ENCODE measurements around the gene ERBB4. TPM values are rescaled to one million over a fixed set of nuclear protein-coding genes. Genes with fewer than 3 reads are reported as not detected.

ERBB4 gene
- total and polyA plus RNA-seq, 9 donors = 0.08 to 22.3 (median 1.2) TPM

GRCh38 chr2:211812587-211812986 lies 726.0 kb downstream of the ERBB4 start:
- DNase-seq = no peak
- TF ChIP-seq EP300 (IDR thresholded peaks at IDR 0.05) = no peak
- TF ChIP-seq, protein P1, sequence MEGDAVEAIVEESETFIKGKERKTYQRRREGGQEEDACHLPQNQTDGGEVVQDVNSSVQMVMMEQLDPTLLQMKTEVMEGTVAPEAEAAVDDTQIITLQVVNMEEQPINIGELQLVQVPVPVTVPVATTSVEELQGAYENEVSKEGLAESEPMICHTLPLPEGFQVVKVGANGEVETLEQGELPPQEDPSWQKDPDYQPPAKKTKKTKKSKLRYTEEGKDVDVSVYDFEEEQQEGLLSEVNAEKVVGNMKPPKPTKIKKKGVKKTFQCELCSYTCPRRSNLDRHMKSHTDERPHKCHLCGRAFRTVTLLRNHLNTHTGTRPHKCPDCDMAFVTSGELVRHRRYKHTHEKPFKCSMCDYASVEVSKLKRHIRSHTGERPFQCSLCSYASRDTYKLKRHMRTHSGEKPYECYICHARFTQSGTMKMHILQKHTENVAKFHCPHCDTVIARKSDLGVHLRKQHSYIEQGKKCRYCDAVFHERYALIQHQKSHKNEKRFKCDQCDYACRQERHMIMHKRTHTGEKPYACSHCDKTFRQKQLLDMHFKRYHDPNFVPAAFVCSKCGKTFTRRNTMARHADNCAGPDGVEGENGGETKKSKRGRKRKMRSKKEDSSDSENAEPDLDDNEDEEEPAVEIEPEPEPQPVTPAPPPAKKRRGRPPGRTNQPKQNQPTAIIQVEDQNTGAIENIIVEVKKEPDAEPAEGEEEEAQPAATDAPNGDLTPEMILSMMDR (IDR thresholded peaks at IDR 0.05) = no peak
- TF ChIP-seq POLR2A (IDR thresholded peaks at IDR 0.05) = no peak
- H3K36me3 ChIP-seq = no peaks in the 10 kb centered on the region
- no peaks in the 10 kb centered on the region for H3K4me1 ChIP-seq (ENCODE audit: insufficient read depth)
- H3K4me3 ChIP-seq = no peak overlapping the region
- 53 to 75% (median 69%) methylated on average over 4 of the region's 4 CpGs for WGBS, 3 donors
- intact Hi-C loops (cut with DNase I) = no loop called here
- no peak overlapping the region for H3K27ac ChIP-seq
- H3K27me3 ChIP-seq = no peaks in the 10 kb centered on the region
- H3K9me3 ChIP-seq = no peaks in the 10 kb centered on the region

- WGBS, 3 donors = 33 to 54% (median 37%) methylated on average over 4 of the region's 4 CpGs
- H3K36me3 ChIP-seq = no peaks in the 10 kb centered on the region
- DNase-seq = no peak
- no peak overlapping the region for H3K4me3 ChIP-seq
- H3K27ac ChIP-seq = no peak overlapping the region
- H3K4me1 ChIP-seq (ENCODE audit: insufficient read depth) = no peaks in the 10 kb centered on the region
- intact Hi-C loops (cut with DNase I) = no loop called here
- H3K27me3 ChIP-seq = no peaks in the 10 kb centered on the region
- no peaks in the 10 kb centered on the region for H3K9me3 ChIP-seq
- no peak for TF ChIP-seq EP300 (IDR thresholded peaks at IDR 0.05)
- TF ChIP-seq POLR2A (IDR thresholded peaks at IDR 0.05) = no peak
- TF ChIP-seq, protein P1 (IDR thresholded peaks at IDR 0.05) = no peak
These were observed 735.9 kb downstream of the ERBB4 start for GRCh38 chr2:211802666-211803065.

- no peaks in the 10 kb centered on the region for H3K27me3 ChIP-seq
- no peak overlapping the region for H3K27ac ChIP-seq
- WGBS, 3 donors = 69 to 87% (median 73%) methylated on average over 1 of the region's 1 CpG
- H3K4me1 ChIP-seq (ENCODE audit: insufficient read depth) = no peaks in the 10 kb centered on the region
- intact Hi-C loops (cut with DNase I) = no loop called here
- DNase-seq = no peak
- no peaks in the 10 kb centered on the region for H3K36me3 ChIP-seq
- H3K9me3 ChIP-seq = no peaks in the 10 kb centered on the region
- TF ChIP-seq, protein P1 (IDR thresholded peaks at IDR 0.05) = no peak
- TF ChIP-seq EP300 (IDR thresholded peaks at IDR 0.05) (no peak), POLR2A (IDR thresholded peaks at IDR 0.05) (no peak)
- no peak overlapping the region for H3K4me3 ChIP-seq
These were observed 738.6 kb downstream of the ERBB4 start for GRCh38 chr2:211800001-211800400.

- H3K4me1 ChIP-seq (ENCODE audit: insufficient read depth) = no peaks in the 10 kb centered on the region
- no peaks in the 10 kb centered on the region for H3K27me3 ChIP-seq
- no peak for DNase-seq
- intact Hi-C loops (cut with DNase I) = no loop called here
- no peaks in the 10 kb centered on the region for H3K9me3 ChIP-seq
- H3K36me3 ChIP-seq = no peaks in the 10 kb centered on the region
- WGBS, 3 donors = 52 to 70% (median 55%) methylated on average over 1 of the region's 1 CpG
- H3K4me3 ChIP-seq = no peak overlapping the region
- H3K27ac ChIP-seq = no peak overlapping the region
- TF ChIP-seq, protein P1 (IDR thresholded peaks at IDR 0.05) = no peak
- no peak for TF ChIP-seq POLR2A (IDR thresholded peaks at IDR 0.05)
- TF ChIP-seq EP300 (IDR thresholded peaks at IDR 0.05) = no peak
These were observed 739.7 kb downstream of the ERBB4 start for GRCh38 chr2:211798868-211799267.

All from ovary (tissue), 9 donors.